Gastroesophageal sphincter (tissue), 3 donors: ENCODE data around the gene SLC25A13.

Experiments used
- EP300 ChIP-seq: sonication (generic); formaldehyde crosslinking; IDR thresholded peaks from one replicate; pipeline ENCODE4 v1.6.1; 2017; ENCODE audit warnings: antibody characterized with exemption, mild to moderate bottlenecking
- POLR2AphosphoS5 ChIP-seq: sonication (generic); formaldehyde crosslinking; IDR thresholded peaks from one replicate; pipeline ENCODE4 v1.6.1; 2017; ENCODE audit warnings: antibody characterized with exemption
- TF ChIP-seq, protein P1 (sequence below), 4 experiments: fragments of 200-600 bp in 2 of 4; fragments of 450-650 bp in 2 of 4; sonication (generic) in 1 of 4; IDR thresholded peaks; one replicate each; pipeline ENCODE4 v1.5.1; 2017 to 2019; ENCODE audit warnings: antibody characterized with exemption in 4 of 4, mild to moderate bottlenecking in 2 of 4, moderate library complexity in 2 of 4

DNA sequence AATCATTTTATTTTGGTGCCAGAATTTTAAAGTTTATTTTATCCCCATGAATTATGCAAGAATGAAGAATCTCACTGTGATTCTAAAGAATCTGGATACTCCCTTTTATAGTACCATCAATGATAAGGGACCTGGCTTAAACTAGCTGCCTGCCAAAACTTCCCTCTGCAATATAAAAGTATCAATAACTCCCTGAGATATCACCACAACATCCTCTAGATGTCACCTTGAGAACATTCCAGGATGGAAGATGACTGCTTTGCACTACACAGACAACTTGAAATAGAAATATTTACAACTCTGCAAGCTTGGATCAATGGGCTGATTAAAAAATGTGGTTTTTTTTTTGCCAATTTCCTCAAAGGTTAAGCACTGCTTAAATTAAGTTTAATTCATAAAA is 142.1 kb downstream of the SLC25A13 start:
- TF ChIP-seq, protein P1, sequence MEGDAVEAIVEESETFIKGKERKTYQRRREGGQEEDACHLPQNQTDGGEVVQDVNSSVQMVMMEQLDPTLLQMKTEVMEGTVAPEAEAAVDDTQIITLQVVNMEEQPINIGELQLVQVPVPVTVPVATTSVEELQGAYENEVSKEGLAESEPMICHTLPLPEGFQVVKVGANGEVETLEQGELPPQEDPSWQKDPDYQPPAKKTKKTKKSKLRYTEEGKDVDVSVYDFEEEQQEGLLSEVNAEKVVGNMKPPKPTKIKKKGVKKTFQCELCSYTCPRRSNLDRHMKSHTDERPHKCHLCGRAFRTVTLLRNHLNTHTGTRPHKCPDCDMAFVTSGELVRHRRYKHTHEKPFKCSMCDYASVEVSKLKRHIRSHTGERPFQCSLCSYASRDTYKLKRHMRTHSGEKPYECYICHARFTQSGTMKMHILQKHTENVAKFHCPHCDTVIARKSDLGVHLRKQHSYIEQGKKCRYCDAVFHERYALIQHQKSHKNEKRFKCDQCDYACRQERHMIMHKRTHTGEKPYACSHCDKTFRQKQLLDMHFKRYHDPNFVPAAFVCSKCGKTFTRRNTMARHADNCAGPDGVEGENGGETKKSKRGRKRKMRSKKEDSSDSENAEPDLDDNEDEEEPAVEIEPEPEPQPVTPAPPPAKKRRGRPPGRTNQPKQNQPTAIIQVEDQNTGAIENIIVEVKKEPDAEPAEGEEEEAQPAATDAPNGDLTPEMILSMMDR (IDR thresholded peaks at IDR 0.05): no peak
- TF ChIP-seq EP300 (no peak), POLR2AphosphoS5 (no peak)
